ENCODE measurements around the gene CPNE1.
"Not testable (repeated sequence)": the region's sequence is repeated elsewhere in the genome, so short reads cannot be mapped to it uniquely, and the experiment has no call there.

The CPNE1 gene

GRCh38 chr20:35697696-35698297, 33.1 kb upstream of the CPNE1 start:
- DNase-seq: no peak

GRCh38 chr20:35695978-35696377, 31.3 kb upstream of the CPNE1 start:
- no peak for DNase-seq

- no peak for DNase-seq
Measured at GRCh38 chr20:35695245-35695749, 30.6 kb upstream of the CPNE1 start.

- DNase-seq: no peak
Measured at GRCh38 chr20:35690265-35690664, 25.6 kb upstream of the CPNE1 start.

GRCh38 chr20:35686872-35687271, 22.2 kb upstream of the CPNE1 start:
- DNase-seq: not testable (repeated sequence)

- not testable (repeated sequence) for DNase-seq
Measured at GRCh38 chr20:35685368-35685767, 20.7 kb upstream of the CPNE1 start.

- no peak for DNase-seq
Measured at GRCh38 chr20:35681960-35682359, 17.3 kb upstream of the CPNE1 start.

GRCh38 chr20:35680452-35681183, 15.9 kb upstream of the CPNE1 start:
- DNase-seq: no peak

GRCh38 chr20:35674921-35675320, 10.2 kb upstream of the CPNE1 start:
- no peak for DNase-seq

GRCh38 chr20:35673884-35674283, 9.2 kb upstream of the CPNE1 start:
- DNase-seq: no peak

- DNase-seq: no peak
Measured at GRCh38 chr20:35669681-35670080, 5.0 kb upstream of the CPNE1 start.

GRCh38 chr20:35669221-35669620, 4.5 kb upstream of the CPNE1 start:
- no peak for DNase-seq

GRCh38 chr20:35665949-35666288, 1.2 kb upstream of the CPNE1 start:
- DNase-seq: no peak

- peak; percentile 54 for DNase-seq
Measured at GRCh38 chr20:35663516-35664465, 909 bp downstream of the CPNE1 start.

- DNase-seq: no peak
Measured at GRCh38 chr20:35662551-35662950, 2.1 kb downstream of the CPNE1 start.

- no peak for DNase-seq
Measured at GRCh38 chr20:35661908-35662307, 2.8 kb downstream of the CPNE1 start.

- no peak for DNase-seq
Measured at GRCh38 chr20:35661053-35661452, 3.6 kb downstream of the CPNE1 start.

- no peak for DNase-seq
Measured at GRCh38 chr20:35660122-35660937, 4.4 kb downstream of the CPNE1 start.

GRCh38 chr20:35657271-35657670, 7.4 kb downstream of the CPNE1 start:
- DNase-seq: no peak

- DNase-seq: no peak
Measured at GRCh38 chr20:35654415-35654814, 10.3 kb downstream of the CPNE1 start.

GRCh38 chr20:35653893-35654292, 10.8 kb downstream of the CPNE1 start:
- no peak for DNase-seq

- no peak for DNase-seq
Measured at GRCh38 chr20:35653430-35653734, 11.3 kb downstream of the CPNE1 start.

All from NCI-H345 (cell line).